ENCODE results near the gene ATOH8.
A peak's percentile ranks its signal among the peaks of the same experiment; 100 is the strongest.

Gene ATOH8

GRCh38 chr2:85737961-85738360 is 15.8 kb upstream of the ATOH8 start:
- no peak for DNase-seq

- no peak for DNase-seq
These were observed 13.6 kb upstream of the ATOH8 start for GRCh38 chr2:85740193-85740592.

DNA sequence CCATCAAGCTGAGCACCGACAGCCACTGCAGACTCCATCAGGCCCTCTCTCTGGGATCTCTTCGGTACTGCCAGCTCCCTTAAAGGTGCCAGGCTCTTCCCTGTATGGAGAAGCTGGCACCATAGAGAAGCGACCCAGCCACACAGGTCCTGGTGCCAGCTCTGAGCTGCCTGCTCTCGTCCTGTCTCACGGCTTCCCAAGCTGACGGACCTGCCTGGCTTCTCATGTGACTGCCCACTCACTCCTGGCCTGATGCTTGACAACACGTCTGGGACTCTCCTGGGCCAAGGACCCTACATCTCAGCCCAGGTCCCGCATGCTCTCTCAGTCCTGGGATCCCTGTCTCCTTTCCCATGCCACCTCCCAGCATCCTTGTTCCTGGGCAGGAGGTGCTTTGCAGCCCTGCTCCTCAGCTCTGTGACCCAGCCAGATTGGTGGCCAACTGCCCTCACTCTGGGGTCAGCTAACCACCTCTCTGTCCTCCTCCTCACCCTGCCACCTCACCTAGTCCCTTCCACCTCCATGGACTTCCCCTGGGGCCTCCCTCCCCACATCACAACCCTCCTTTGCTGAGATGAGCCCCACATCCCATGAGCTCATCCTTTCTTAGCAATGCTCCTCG is 12.5 kb upstream of the ATOH8 start:
- DNase-seq, result no peak

DNA sequence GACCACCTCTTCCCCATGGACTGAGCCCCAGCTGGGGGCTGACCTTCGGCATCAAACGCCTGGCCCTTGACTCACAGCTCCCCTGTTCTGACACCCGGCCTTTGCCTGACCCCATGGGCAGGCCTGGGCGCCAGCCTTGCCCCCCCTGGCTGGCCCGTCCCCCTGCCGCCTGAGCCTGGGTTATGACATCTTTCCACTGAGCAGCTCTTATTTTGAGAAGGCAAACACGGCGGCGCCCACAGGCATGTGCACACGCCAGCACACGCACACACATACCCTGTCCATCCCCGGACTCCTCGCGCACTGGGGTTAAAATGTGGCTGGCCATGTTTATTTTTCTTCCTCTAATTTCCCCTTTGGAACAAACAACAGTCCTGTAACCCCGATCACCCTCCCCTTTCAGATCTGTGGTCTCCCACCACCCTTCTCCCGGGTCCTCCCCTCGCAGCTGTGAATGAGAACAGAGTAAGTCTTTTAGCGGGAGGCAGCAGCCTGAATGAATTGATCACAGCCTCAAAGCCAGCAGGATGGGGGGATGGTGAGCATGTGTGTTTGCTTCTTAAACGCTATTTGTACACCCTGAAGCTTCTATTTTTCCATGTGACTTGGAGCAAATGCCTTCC is 11.8 kb upstream of the ATOH8 start:
- DNase-seq, result peak; percentile 99

DNA sequence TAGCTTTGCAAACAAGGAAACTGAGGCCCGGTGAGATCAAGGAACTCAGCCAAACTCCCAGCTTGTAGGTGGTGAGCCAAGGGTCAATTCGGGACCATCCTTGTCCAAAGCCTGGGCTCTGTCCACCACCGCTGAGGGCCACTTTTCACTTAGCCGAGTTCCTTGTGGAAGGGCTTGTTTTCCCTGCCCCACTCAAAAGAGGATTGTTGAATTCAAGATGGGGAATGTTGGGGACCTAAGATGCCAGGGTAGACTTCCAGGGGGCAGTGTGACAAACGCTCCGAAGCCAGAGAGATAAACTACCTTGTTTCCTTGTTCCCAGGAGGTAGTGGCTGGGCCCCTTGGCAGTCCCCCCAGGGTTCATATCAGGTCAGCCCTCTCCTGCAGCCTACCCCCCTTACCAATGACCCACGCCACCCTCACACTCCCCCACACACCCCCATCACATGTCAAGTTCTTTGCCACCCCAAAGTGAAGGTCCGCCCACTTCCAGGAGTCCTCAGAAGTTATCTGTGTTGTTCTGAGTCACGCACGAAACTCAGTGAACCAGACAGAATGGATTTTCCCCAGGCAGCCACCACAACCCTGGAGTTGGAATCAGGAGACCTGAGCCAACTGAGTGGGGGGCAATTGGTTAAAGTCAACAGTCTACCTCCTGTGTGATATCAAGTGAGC is 10.3 kb upstream of the ATOH8 start:
- no peak for DNase-seq

GRCh38 chr2:85744055-85744454 is 9.7 kb upstream of the ATOH8 start:
- DNase-seq, result no peak

GRCh38 chr2:85744741-85745601 is 8.8 kb upstream of the ATOH8 start:
- peak; percentile 87 for DNase-seq

DNA sequence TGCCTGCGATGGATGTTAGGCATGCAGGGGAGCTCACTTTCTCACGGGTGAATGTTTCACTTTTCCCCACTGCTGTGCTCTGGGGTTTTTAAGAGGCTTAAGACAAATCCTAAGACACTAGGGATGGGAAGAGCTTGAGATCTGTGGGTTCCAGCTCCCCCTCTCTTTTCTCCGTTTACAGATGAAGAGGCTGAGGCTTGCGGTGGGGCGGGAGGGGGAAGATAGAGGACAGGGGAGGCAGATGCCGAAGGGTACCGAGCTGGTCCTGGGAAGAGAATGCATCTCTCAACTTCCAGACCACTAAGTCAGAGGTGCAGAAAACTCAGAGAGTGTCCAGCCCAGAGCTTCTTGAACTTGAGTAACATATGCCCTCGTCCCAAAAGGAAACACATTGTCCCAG is 8.2 kb upstream of the ATOH8 start:
- no peak for DNase-seq

DNA sequence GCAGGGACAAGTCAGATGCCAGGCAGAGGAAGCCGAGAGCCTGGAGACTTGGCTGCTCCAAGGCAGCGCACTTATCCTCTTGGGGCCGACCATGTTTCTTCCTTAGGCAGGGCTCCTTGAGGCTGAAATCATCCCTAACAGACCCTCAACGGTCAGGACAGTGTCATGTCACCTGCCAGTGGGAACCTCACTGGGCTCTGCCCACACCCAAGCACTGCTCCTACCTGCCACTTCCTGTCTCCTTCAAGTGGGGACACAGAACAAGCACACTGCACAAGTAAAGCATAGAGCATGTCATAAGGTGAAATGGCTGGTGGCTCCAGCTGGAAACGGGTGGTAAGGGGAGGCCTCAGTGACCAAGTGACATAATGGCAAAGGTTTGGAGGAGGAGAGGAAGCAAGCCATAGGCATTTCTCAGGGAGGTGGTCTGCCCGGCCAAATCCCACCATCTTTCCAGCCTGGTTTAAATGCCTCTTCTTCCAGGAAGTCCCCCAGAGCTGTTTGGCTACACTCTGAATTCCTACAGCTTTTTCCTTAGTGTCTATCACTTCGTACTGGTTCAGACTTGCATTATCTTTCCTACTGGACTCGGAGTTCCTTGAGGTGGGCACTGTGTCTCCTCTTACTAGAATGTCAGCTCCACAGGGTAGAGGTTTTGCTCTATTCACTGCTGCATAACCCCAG is 7.3 kb upstream of the ATOH8 start:
- no peak for DNase-seq

DNA sequence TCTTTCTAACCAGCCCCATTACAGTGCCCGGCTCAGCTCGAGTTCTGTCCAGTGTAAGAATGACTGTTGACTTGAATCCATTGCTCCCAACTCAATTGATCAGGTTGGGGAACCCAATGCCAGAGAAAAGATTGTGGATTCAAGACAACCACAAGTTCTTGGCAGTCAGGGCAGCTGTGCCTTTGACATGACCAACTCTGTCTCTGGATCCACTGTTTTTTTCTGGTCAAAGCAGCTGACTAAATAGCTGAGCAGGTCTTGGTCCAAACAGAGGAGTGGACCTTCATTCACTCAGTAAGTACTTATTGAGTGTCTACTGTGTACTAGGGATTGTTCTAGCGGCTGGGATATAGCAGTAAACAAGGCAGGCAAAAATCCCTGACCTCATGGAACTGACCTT is 6.3 kb upstream of the ATOH8 start:
- no peak for DNase-seq

GRCh38 chr2:85748039-85748734 is 5.6 kb upstream of the ATOH8 start:
- DNase-seq, result no peak

DNA sequence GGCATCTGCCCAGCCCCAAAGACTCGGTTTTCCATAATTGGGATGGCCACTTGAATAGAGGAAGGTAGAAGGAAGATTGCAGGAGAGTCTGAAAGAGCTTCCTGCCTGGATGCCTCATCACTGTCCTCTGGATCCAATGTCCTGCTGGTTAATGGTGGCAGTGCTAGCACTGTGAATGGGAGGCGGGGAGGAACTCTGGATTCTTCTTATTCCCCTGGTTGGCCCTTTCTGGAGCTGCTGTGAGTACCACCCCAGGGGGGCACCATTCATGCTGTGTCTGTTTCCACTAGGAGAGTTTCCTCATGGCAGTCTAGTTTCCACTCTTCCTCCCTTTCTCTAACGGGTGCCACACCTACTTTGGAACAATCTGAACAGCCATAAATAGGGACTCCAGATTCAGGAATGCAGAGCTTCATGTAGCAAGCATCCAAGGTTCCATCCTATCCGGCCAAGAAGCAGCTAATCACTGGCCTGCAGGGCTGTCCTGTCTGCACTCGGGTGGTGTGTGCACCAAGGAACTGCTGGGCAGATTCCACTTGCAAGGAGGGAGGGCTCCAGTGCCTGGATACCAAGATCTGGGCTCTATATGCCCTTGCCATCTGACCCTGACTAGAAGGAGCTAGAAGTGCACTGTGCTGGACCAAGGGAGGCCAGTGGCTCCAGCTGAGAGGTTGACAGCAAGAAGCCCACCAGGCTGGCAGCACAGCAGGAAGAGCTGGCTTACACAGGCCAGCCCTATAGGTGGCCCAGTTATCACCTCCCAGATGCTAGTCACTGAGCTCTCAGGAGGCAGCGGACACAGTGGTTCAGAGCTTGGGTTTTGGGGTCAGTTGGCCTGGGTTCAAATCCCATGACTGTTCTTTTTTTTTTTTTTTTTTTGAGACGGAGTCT is 4.6 kb upstream of the ATOH8 start:
- no peak for DNase-seq

DNA sequence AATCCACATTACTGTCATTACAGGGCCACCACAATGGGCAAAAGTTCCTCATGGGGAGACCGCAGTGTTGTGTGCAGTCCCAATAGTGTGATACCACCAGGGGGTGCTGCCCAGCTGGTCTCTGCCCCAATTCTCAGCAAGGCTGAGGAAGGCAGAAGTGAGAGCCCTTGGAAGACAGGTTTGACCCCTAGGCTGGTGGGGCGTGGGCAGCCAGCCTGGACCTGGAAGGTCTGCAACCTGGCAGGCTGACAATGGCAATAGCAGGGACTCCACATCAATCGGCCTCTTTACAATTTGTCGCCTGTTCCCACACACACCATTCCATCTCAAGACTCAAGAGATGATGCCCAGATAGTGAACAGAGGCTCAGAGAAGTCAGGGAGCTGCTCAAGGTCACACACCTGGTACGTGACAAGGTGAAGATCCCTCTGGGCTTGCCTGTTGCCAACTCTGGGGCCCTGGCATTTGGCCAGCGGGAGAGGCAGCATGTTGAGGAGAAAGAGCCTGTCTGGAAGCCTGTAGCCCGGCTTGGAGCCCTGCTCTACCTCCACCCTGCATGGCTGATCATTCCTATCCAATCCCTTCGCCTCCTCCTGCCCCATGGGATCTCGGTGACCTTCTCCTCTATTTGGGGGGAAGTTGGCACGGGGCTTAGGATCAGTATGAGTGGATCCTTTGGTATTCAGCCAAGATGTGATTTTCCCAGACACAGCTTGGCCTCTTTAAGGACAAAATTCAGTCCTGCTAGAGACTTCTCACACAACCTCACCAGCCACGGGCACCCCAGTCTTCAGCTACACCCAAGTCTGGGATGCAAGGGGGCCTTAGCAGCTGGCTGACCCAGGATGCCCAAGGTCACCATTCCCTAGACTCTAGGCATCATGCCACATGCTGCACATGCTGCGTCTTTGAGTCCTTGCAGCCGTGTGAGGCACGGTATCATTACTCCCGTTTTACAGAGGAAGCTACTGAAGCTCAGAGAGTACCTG is 2.9 kb upstream of the ATOH8 start:
- DNase-seq, result peak; percentile 62

DNA sequence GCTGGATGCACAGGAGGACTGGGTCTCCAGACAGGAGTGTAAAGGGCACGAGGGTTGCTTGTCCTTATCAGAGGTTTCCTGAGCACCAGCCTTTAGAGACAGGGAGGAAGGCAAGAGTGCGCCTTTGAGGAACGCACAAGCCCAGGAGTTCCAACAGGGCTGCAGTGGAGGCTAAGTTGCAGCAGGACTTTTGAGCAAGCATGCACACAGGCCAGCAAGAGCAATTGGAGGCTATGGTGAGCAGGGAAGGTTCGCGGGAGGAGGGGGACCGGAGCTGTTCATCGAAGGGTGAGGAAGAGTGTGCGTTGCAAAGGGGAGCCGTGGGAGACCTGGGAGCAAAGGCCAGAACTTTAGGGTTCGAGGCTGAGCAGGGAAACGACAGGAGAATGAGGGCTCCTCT is 2.2 kb upstream of the ATOH8 start:
- DNase-seq, result no peak

GRCh38 chr2:85753035-85753524 is 711 bp upstream of the ATOH8 start:
- DNase-seq, result no peak

DNA sequence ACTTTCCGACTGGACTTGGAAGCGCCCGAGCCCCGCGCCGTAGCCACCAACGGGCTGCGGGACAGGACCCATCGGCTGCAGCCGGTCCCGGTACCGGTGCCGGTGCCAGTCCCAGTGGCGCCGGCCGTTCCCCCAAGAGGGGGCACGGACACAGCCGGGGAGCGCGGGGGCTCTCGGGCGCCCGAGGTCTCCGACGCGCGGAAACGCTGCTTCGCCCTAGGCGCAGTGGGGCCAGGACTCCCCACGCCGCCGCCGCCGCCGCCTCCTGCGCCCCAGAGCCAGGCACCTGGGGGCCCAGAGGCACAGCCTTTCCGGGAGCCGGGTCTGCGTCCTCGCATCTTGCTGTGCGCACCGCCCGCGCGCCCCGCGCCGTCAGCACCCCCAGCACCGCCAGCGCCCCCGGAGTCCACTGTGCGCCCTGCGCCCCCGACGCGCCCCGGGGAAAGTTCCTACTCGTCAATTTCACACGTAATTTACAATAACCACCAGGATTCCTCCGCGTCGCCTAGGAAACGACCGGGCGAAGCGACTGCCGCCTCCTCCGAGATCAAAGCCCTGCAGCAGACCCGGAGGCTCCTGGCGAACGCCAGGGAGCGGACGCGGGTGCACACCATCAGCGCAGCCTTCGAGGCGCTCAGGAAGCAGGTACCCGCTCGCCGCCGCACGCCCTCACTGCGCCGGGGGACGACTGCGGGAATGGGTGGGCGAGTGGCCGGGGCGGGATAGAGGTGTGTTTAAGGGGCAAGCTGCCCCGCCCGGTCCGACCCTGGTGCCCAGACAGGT is 713 bp downstream of the ATOH8 start:
- no peak for DNase-seq

- no peak for DNase-seq
These were observed 1.6 kb downstream of the ATOH8 start for GRCh38 chr2:85755122-85756027.

DNA sequence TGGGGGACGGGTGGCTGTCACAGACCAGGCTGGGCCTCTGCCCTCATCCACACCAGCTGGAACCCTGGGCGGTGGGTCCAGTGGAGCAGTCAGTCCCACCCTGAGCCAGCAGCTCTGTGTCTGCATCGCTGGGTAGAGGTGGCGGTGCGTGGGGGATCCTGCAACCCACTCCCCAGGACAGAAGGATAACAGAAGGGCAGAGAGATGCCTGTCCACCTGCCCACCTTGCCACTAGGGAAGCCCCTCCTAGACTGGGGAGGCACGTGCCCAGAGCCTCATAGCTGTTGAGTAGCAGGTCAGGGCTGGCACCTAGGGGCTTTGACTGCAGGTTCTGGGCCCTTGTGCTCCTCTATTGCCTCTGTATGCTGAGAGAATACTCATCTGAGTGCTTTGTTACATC is 2.4 kb downstream of the ATOH8 start:
- DNase-seq, result no peak

All from NCI-H1694 treated with DMSO at 0.1 percent for 48 hours (cell line).